Measurements from ENCODE around the gene OGFOD2.

OGFOD2 gene

GRCh38 chr12:122990561-122990960, 15.5 kb downstream of the OGFOD2 start:
- no peaks in the 10 kb centered on the region for H3K9me3 ChIP-seq (ENCODE audit: low read length)
- no peak overlapping the region for H2AFZ ChIP-seq (ENCODE audit: low read depth, low read length)
- no peak overlapping the region for H3K4me3 ChIP-seq (ENCODE audit: low read length)
- H3K4me1 ChIP-seq (ENCODE audit: insufficient read depth, low read length), result no peaks in the 10 kb centered on the region
- H3K27me3 ChIP-seq (ENCODE audit: insufficient read depth, low read length), result no peaks in the 10 kb centered on the region
- peaks cover 13% of the 10 kb centered on the region for H3K36me3 ChIP-seq (ENCODE audit: insufficient read depth, low read length)

GRCh38 chr12:122990961-122991622, 16.0 kb downstream of the OGFOD2 start:
- no peaks in the 10 kb centered on the region for H3K27me3 ChIP-seq (ENCODE audit: insufficient read depth, low read length)

GRCh38 chr12:122991623-122992275, 16.7 kb downstream of the OGFOD2 start:
- Histone ChIP-seq H3K4me3 (ENCODE audit: low read length) (no peak overlapping the region), H3K36me3 (ENCODE audit: insufficient read depth, low read length) (peaks cover 10% of the 10 kb centered on the region), H2AFZ (ENCODE audit: low read depth, low read length) (no peak overlapping the region), H3K27me3 (ENCODE audit: insufficient read depth, low read length) (no peaks in the 10 kb centered on the region), H3K9me3 (ENCODE audit: low read length) (no peaks in the 10 kb centered on the region), H3K4me1 (ENCODE audit: insufficient read depth, low read length) (no peaks in the 10 kb centered on the region)

More at GRCh38 chr12:122990961-122991622, 16.0 kb downstream of the OGFOD2 start:
- H3K4me3 ChIP-seq (ENCODE audit: low read length), result no peak overlapping the region
- no peaks in the 10 kb centered on the region for H3K9me3 ChIP-seq (ENCODE audit: low read length)
- H2AFZ ChIP-seq (ENCODE audit: low read depth, low read length), result no peak overlapping the region
- H3K4me1 ChIP-seq (ENCODE audit: insufficient read depth, low read length), result no peaks in the 10 kb centered on the region
- peaks cover 13% of the 10 kb centered on the region for H3K36me3 ChIP-seq (ENCODE audit: insufficient read depth, low read length)

DNA sequence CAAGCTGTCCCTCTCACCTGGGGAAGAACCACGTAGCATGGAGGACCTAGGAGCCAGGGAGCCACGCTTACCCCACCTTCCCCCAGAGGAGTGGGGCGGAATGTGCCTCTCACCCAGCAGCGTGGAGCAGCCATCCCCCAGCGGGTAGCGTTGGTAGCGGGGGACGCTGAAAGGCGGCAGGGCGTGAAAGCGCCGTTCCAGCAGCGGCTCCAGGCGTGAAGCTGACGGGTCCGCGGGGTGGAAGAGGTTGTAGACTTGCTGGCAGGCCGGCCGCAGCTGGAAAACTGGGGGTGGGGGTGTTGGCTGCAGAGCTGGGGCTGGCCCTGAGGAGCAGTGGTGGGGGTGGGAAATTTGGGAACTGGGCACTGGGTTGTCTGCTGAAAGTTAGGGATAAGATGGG, 17.3 kb downstream of the OGFOD2 start:
- H3K27me3 ChIP-seq (ENCODE audit: insufficient read depth, low read length), result no peaks in the 10 kb centered on the region
- no peaks in the 10 kb centered on the region for H3K9me3 ChIP-seq (ENCODE audit: low read length)
- H3K4me1 ChIP-seq (ENCODE audit: insufficient read depth, low read length), result no peaks in the 10 kb centered on the region
- H3K36me3 ChIP-seq (ENCODE audit: insufficient read depth, low read length), result peaks cover 7% of the 10 kb centered on the region
- H3K4me3 ChIP-seq (ENCODE audit: low read length), result no peak overlapping the region
- H2AFZ ChIP-seq (ENCODE audit: low read depth, low read length), result no peak overlapping the region

GRCh38 chr12:122994140-122994675, 19.2 kb downstream of the OGFOD2 start:
- Histone ChIP-seq H3K27me3 (ENCODE audit: insufficient read depth, low read length) (no peaks in the 10 kb centered on the region), H3K4me3 (ENCODE audit: low read length) (no peak overlapping the region), H2AFZ (ENCODE audit: low read depth, low read length) (no peak overlapping the region), H3K9me3 (ENCODE audit: low read length) (no peaks in the 10 kb centered on the region), H3K36me3 (ENCODE audit: insufficient read depth, low read length) (peaks cover 5% of the 10 kb centered on the region), H3K4me1 (ENCODE audit: insufficient read depth, low read length) (no peaks in the 10 kb centered on the region)

- no peaks in the 10 kb centered on the region for H3K27me3 ChIP-seq (ENCODE audit: insufficient read depth, low read length)
- no peaks in the 10 kb centered on the region for H3K4me1 ChIP-seq (ENCODE audit: insufficient read depth, low read length)
Observed at GRCh38 chr12:122994781-122995502, 19.9 kb downstream of the OGFOD2 start.

DNA sequence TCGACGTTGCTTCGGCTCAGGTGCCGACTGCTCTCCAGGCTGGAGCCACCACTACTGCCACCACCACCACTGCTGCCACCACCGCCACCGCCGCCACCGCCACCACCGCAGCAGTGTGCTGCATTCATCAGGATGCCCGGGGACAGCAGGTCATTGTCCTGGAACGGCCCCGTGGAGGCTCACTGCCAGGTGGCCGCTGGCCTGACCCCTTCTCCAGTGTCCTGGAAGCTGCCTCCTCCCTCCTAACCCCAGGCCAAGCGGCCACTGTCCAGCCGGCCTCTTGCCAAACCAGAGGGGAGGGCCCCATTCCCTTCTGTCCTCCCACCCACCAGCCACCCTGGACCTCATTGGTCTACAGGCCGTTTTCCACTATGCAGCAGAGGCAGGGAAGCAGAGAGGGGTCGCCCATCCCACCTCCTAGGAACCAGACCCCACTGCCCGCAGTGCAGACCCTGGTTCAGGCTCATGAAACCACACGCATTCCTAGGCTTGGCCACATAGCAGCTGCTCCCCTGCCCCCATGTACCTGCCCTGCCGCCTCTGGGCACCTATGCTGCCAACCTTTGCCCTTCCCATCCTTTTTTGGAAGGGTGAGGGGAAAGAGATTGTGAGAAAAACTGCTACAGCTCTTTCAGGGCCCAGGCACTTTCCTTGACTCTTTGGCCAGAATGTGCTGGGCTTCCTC, 20.6 kb downstream of the OGFOD2 start:
- no peaks in the 10 kb centered on the region for H3K27me3 ChIP-seq (ENCODE audit: insufficient read depth, low read length)
- H3K4me1 ChIP-seq (ENCODE audit: insufficient read depth, low read length), result no peaks in the 10 kb centered on the region
- no peak overlapping the region for H2AFZ ChIP-seq (ENCODE audit: low read depth, low read length)
- no peaks in the 10 kb centered on the region for H3K36me3 ChIP-seq (ENCODE audit: insufficient read depth, low read length)
- no peak overlapping the region for H3K4me3 ChIP-seq (ENCODE audit: low read length)
- no peaks in the 10 kb centered on the region for H3K9me3 ChIP-seq (ENCODE audit: low read length)

More at GRCh38 chr12:122994781-122995502, 19.9 kb downstream of the OGFOD2 start:
- no peak overlapping the region for H3K4me3 ChIP-seq (ENCODE audit: low read length)
- no peak overlapping the region for H2AFZ ChIP-seq (ENCODE audit: low read depth, low read length)
- no peaks in the 10 kb centered on the region for H3K9me3 ChIP-seq (ENCODE audit: low read length)
- H3K36me3 ChIP-seq (ENCODE audit: insufficient read depth, low read length), result peaks cover 5% of the 10 kb centered on the region

GRCh38 chr12:122996188-122996601, 21.2 kb downstream of the OGFOD2 start:
- Histone ChIP-seq H2AFZ (ENCODE audit: low read depth, low read length) (no peak overlapping the region), H3K27me3 (ENCODE audit: insufficient read depth, low read length) (no peaks in the 10 kb centered on the region), H3K9me3 (ENCODE audit: low read length) (no peaks in the 10 kb centered on the region), H3K4me1 (ENCODE audit: insufficient read depth, low read length) (no peaks in the 10 kb centered on the region), H3K4me3 (ENCODE audit: low read length) (no peak overlapping the region), H3K36me3 (ENCODE audit: insufficient read depth, low read length) (no peaks in the 10 kb centered on the region)

GRCh38 chr12:122996621-122997342, 21.7 kb downstream of the OGFOD2 start:
- Histone ChIP-seq H3K9me3 (ENCODE audit: low read length) (no peaks in the 10 kb centered on the region), H3K36me3 (ENCODE audit: insufficient read depth, low read length) (no peaks in the 10 kb centered on the region)

DNA sequence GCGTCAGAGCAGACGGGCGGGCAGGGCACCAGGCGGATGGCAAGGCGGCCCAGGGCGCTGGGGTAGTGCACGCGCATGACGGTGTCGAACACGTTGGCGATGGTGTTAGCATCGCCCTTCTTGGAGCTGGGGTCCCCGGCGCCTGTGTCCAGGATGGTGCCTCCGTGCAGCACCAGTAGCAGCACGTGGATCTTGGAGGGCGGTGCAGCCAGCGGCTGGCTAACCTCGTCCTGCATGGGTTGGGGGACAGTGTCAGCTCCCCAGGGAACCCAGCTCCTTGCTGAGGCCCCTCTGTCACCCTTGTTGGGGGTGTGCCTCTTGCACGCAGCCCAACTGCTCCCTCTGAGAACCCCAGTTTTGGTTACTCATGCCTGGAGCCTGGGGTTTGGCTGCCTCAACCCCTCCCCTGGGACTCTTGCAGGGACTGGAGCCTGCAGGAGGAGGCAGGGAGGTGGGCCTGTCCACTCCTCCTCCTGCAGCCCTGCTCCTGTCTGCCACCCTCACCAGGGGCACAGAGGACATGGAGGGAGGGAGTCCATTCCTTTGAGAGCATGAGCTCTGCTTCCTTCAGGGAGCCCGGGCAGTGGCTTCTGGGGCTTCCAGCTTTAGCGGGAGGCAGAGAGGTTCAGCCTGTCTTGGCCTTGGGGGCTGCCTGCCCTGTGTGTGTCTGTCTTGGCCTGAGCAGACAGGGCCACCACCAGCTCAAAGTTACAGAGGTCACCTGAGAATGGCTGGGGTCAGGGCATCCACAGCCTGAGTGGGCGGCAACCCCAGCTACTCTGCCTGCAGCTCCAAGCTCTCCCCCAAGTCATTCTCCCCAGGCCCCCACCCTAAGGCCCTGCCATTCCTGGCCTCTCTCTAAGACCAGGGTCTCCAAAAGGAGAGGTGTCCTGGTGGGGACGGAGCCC, 22.6 kb downstream of the OGFOD2 start:
- Histone ChIP-seq H3K27me3 (ENCODE audit: insufficient read depth, low read length) (no peaks in the 10 kb centered on the region), H3K36me3 (ENCODE audit: insufficient read depth, low read length) (no peaks in the 10 kb centered on the region), H3K4me1 (ENCODE audit: insufficient read depth, low read length) (no peaks in the 10 kb centered on the region), H3K9me3 (ENCODE audit: low read length) (no peaks in the 10 kb centered on the region), H3K4me3 (ENCODE audit: low read length) (no peak overlapping the region), H2AFZ (ENCODE audit: low read depth, low read length) (no peak overlapping the region)

More at GRCh38 chr12:122996621-122997342, 21.7 kb downstream of the OGFOD2 start:
- Histone ChIP-seq H3K27me3 (ENCODE audit: insufficient read depth, low read length) (no peaks in the 10 kb centered on the region), H3K4me3 (ENCODE audit: low read length) (no peak overlapping the region), H3K4me1 (ENCODE audit: insufficient read depth, low read length) (no peaks in the 10 kb centered on the region), H2AFZ (ENCODE audit: low read depth, low read length) (no peak overlapping the region)

GRCh38 chr12:122998316-122998715, 23.3 kb downstream of the OGFOD2 start:
- no peaks in the 10 kb centered on the region for H3K4me1 ChIP-seq (ENCODE audit: insufficient read depth, low read length)
- H2AFZ ChIP-seq (ENCODE audit: low read depth, low read length), result no peak overlapping the region
- no peaks in the 10 kb centered on the region for H3K36me3 ChIP-seq (ENCODE audit: insufficient read depth, low read length)
- no peak overlapping the region for H3K4me3 ChIP-seq (ENCODE audit: low read length)
- no peaks in the 10 kb centered on the region for H3K9me3 ChIP-seq (ENCODE audit: low read length)
- no peaks in the 10 kb centered on the region for H3K27me3 ChIP-seq (ENCODE audit: insufficient read depth, low read length)

All from neuron (in vitro differentiated cells).